ENCODE results near the gene NUMA1. TPM values are rescaled to one million over a fixed set of nuclear protein-coding genes. Genes with fewer than 3 reads are reported as not detected.

NUMA1 gene
- total and polyA plus RNA-seq, 2 of the 13 experiments (the other 11 are each of a cell fraction or from before 2014, with no cell fraction given): 57.3 to 60.2 TPM

DNA sequence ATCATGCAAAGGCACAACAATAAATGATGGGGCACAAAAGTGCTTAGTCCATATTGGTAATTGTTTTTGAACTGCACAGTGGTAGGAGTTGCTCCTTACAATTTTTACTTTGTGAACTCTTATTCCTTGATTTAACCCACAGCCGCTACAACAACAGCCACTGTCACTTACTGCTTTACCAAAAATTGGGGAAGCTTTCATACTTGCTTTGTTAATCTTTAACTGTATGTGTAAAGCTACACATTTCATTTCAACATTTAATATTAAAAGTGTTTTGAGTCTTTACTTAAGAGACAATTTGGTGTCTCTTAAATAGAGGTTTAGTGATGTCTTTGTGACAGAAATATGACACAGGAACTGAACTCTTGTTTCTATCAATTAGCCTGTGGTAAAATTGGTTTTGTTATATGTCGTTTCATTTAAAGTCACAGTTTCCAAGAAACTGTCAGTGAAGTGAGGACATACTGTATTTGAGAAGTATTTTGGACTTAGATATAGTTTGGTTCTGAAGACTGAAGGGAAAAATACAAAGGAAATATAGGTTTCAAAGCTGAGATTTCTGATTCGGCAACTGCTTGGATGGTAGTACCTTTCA is 88.1 kb downstream of the NUMA1 start (continued):
- TF ChIP-seq FOSL2 (CRISPR knock-in tag; IDR thresholded peaks at IDR 0.05): no peak
- TF ChIP-seq ZNF724P (CRISPR knock-in tag; IDR thresholded peaks at IDR 0.05; ENCODE audit: borderline replicate concordance): no peak
- no peak for TF ChIP-seq YEATS4 (CRISPR knock-in tag; IDR thresholded peaks at IDR 0.05; ENCODE audit: borderline replicate concordance)
- no peak for TF ChIP-seq PRMT3 (CRISPR knock-in tag; IDR thresholded peaks at IDR 0.05; ENCODE audit: borderline replicate concordance, low read depth)
- TF ChIP-seq, protein P1, sequence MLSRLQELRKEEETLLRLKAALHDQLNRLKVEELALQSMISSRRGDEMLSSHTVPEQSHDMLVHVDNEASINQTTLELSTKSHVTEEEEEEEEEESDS (CRISPR knock-in tag; IDR thresholded peaks at IDR 0.05; ENCODE audit: borderline replicate concordance): no peak
- TF ChIP-seq, protein P2, sequence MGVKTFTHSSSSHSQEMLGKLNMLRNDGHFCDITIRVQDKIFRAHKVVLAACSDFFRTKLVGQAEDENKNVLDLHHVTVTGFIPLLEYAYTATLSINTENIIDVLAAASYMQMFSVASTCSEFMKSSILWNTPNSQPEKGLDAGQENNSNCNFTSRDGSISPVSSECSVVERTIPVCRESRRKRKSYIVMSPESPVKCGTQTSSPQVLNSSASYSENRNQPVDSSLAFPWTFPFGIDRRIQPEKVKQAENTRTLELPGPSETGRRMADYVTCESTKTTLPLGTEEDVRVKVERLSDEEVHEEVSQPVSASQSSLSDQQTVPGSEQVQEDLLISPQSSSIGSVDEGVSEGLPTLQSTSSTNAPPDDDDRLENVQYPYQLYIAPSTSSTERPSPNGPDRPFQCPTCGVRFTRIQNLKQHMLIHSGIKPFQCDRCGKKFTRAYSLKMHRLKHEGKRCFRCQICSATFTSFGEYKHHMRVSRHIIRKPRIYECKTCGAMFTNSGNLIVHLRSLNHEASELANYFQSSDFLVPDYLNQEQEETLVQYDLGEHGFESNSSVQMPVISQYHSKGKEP (CRISPR knock-in tag; IDR thresholded peaks at IDR 0.05): no peak
- TF ChIP-seq ZNF260 (CRISPR knock-in tag; IDR thresholded peaks at IDR 0.05; ENCODE audit: borderline replicate concordance, low read depth): no peak
- TF ChIP-seq ASH2L (IDR thresholded peaks at IDR 0.05; ENCODE audit: insufficient read length, low read depth, low read length): no peak
- TF ChIP-seq ZNF740 (CRISPR knock-in tag; IDR thresholded peaks at IDR 0.05): no peak
- no peak for TF ChIP-seq GABPA (IDR thresholded peaks at IDR 0.05; ENCODE audit: low read depth, low read length)
- TF ChIP-seq GABPA (CRISPR knock-in tag; IDR thresholded peaks at IDR 0.05; ENCODE audit: low read depth): no peak

DNA sequence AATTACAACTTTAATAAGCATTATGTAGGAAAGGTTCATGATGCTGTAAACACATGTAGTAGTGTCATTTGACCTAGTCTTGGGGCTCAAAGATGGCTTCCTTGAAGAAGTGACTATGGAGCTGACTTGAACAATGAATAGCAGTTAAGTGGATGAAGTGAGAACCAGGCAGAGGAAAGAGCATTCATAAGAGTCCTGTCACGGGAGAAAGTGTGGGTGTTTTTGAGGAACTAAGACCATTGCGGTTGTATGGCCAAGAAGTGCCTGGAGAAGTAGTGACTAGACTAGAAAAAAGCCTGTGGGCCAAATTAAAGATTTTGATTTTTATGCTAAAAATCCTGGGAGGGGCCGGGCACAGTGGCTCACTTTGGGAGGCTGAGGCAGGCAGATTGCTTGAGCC is 88.8 kb downstream of the NUMA1 start:
- DNase-seq (ENCODE audit: low spot score): no peak
- ChIA-PET CTCF (ENCODE audit: low intra/inter-chr PET ratio, low total read pairs) (no interaction called here), POLR2A (no interaction called here)
- no peak overlapping the region for H3K9ac ChIP-seq (ENCODE audit: insufficient read depth, low read depth, low read length)
- no peaks in the 10 kb centered on the region for H3K27me3 ChIP-seq (ENCODE audit: control insufficient read depth in 1 of 2, insufficient read depth in 2 of 2, low read length in 2 of 2)
- H3K36me3 ChIP-seq (replicated peaks in 1 of 2; ENCODE audit: control insufficient read depth in 1 of 2, insufficient read depth in 2 of 2, low read length in 2 of 2): peaks cover 9 to 36% of the 10 kb centered on the region in 2 experiments
- no peaks in the 10 kb centered on the region for H3K9me3 ChIP-seq (ENCODE audit: low read length)
- H3K4me3 ChIP-seq (replicated peaks in 1 of 3; ENCODE audit: insufficient read depth in 1 of 3, low read depth in 2 of 3, low read length in 3 of 3): no peak overlapping the region
- BruUV-seq (replicated peaks): no TSS peak
- TF ChIP-seq SETDB1 (CRISPR knock-in tag; IDR thresholded peaks at IDR 0.05; ENCODE audit: borderline replicate concordance): no peak
- no peak for TF ChIP-seq ZNF496 (CRISPR knock-in tag; IDR thresholded peaks at IDR 0.05; ENCODE audit: insufficient replicate concordance)
- TF ChIP-seq, protein P3, sequence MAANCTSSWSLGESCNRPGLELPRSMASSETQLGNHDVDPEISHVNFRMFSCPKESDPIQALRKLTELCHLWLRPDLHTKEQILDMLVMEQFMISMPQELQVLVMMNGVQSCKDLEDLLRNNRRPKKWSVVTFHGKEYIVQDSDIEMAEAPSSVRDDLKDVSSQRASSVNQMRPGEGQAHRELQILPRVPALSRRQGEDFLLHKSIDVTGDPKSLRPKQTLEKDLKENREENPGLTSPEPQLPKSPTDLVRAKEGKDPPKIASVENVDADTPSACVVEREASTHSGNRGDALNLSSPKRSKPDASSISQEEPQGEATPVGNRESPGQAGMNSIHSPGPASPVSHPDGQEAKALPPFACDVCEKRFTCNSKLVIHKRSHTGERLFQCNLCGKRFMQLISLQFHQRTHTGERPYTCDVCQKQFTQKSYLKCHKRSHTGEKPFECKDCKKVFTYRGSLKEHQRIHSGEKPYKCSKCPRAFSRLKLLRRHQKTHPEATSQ (CRISPR knock-in tag; IDR thresholded peaks at IDR 0.05; ENCODE audit: borderline replicate concordance): no peak
- TF ChIP-seq ZNF234 (CRISPR knock-in tag; conservative IDR thresholded peaks at IDR 0.05): no peak
- no peak overlapping the region for H3K4me2 ChIP-seq (ENCODE audit: low read depth, low read length)
- no peak for FAIRE-seq
- H2AFZ ChIP-seq (ENCODE audit: low read length): no peak overlapping the region
- H4K20me1 ChIP-seq (ENCODE audit: insufficient read depth, low read length): no peaks in the 10 kb centered on the region
- no peak for ATAC-seq
- in situ Hi-C loops (cut with HindIII; ENCODE audit: extremely low pct_ligation_motif_present, low pct_unique_long_range_greater_than_20kb): no loop called here
- WGBS (ENCODE audit: low lambda C conversion rate): 96% methylated on average over 3 of the region's 3 CpGs
- H3K4me1 ChIP-seq (ENCODE audit: insufficient read depth, low read length): no peaks in the 10 kb centered on the region
- H3K27ac ChIP-seq (ENCODE audit: extremely low read length, insufficient read depth, low read length): no peak overlapping the region
- intact Hi-C loops (cut with micrococcal nuclease; ENCODE audit: unreplicated experiment): no loop called here
- H3K79me2 ChIP-seq (ENCODE audit: insufficient read depth, low read length): no peaks in the 10 kb centered on the region
